ENCODE data around the gene LMOD1.
A peak's percentile ranks its signal among the peaks of the same experiment; 100 is the strongest.
"Not testable (repeated sequence)": the region's sequence is repeated elsewhere in the genome, so short reads cannot be mapped to it uniquely, and the experiment has no call there.

LMOD1 gene

DNA sequence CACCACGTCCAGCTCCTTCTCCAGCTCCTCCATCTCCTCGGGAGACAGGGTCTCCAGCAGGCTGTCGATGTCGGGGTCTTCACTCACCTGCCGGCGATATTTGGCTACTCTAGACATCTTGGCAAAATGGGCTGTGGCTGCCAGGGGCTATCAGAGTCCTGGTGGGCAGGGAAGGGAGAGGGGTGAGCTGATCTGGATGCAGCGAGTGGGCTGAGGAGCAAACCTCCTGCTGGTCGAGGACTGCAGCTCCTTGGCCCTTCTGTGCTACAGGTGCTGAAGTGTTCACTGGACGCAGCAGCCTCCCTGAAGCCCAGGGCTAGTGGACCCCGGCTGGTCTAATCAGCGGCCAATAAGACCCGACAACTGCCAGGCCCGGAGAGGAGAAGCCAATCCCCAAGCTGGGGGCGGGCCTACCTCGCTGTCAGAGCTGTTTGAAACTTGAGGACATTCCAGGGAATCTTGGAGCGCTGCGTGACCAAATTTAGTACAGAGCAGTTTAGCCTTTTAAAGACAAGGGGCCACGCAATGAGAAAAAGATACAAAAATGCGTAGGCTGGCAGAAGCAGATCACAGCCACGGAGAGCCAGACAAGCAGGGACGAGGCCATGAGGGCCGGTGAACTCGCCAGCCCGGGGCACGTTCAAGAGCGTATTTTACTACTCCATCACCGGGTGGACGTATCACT is at the start of gene LMOD1:
Gene LMOD1, minus strand, starts transcription at position 325 of the 685 bp plus-strand sequence. Its CDS starts 208 bp downstream, at position 117.
- no peak for DNase-seq (ENCODE audit: low spot score)

GRCh38 chr1:201990427-201990826 is 44.1 kb upstream of the LMOD1 start:
- no peak for DNase-seq (ENCODE audit: low spot score)

- no peak for DNase-seq (ENCODE audit: low spot score)
Measured at GRCh38 chr1:201989354-201990128, 43.2 kb upstream of the LMOD1 start.

GRCh38 chr1:201988601-201989000 is 42.3 kb upstream of the LMOD1 start:
- DNase-seq (ENCODE audit: low spot score) = no peak

DNA sequence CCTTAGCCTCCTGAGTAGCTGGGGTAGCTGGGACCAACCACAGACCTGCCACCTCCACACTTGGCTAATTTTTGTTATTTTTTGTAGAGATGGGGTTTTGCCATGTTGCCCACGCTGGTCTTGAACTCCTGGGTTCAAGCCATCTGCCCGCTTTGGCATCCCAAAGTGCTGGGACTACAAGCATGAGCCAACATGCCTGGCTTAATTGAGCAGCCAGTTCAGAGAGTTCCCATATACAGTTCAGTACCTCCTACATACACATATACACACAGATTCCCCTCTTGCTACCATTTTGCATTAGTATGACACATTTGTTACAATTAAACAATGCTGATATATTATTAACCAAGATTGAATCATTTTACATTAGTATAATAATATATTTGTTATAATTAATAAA is 39.0 kb upstream of the LMOD1 start:
- DNase-seq (ENCODE audit: low spot score) = no peak

DNA sequence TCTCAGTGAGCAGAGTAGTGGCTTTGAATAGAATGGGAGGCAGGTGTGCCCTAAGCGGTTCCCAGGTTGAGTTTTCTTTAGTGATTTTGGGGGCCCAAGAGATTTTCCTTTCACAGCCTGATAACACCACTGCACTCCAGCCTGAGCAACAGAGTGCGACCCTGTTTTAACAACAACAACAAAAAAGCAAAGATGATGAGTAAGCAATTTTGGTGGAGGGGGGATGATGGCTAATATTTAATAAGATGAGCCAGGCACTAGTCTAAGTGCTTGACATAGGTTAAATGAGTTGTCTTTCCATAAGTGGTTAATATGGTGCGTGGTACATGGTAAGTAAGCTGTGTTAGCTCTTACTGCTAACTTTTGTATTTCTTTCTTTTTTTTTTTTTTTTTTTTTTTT is 38.1 kb upstream of the LMOD1 start:
- DNase-seq (ENCODE audit: low spot score) = no peak

DNA sequence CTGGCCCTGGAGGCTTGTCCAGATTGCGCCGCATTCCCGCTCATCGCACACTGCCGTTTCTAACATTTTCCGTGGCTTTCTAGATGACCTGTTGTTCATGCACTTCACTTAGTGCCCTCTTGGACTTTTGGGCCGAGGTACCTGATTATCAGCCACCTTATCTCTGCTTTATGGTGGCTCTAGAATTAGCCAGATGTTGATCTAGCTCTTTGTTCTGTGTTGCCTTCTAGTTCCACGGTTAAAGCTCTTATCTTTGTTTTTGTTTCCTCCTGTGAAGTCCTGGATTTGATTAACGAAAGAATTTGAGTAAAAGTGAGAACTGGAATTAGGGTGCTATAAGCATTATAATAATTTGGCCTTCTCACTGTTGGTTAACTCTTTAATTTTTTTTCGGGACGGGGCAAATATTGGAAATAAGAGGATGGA is 37.0 kb upstream of the LMOD1 start:
- peak; percentile 39 for DNase-seq (ENCODE audit: low spot score)

- DNase-seq (ENCODE audit: low spot score) = peak; percentile 59
Measured at GRCh38 chr1:201982623-201983379, 36.5 kb upstream of the LMOD1 start, which contains the start of gene RNPEP. Gene RNPEP (plus strand): TSS chr1:201982648. CDS start chr1:201982667, 19 bp downstream.

DNA sequence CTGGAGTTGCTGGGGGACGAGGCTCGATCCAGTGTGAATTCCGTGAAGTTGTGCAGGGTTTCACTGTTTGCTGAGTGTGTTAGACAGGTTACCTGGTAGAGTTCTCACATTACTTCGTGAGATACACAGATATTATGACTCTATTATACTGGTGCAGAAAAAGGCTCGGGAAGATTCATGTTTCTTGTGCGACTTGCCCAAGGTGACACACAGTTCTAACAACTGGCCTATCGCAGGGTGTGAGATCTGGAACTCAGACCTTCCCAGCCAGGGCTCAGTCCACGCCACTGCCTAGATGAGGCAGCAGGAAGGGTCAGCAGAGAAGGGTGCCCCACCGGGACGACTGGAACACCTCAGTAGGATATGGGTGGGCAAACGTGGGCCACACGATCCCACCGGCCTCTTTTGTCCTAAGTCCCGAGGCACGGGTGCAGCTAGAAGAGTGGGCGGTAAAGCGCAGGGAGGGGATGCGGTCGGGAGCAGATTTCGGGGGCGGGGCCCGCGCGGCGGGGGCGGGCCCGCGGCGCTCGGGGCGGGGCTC is 35.8 kb upstream of the LMOD1 start:
- no peak for DNase-seq (ENCODE audit: low spot score)

GRCh38 chr1:201970334-201971159 is 24.2 kb upstream of the LMOD1 start:
- DNase-seq (ENCODE audit: low spot score) = no peak

DNA sequence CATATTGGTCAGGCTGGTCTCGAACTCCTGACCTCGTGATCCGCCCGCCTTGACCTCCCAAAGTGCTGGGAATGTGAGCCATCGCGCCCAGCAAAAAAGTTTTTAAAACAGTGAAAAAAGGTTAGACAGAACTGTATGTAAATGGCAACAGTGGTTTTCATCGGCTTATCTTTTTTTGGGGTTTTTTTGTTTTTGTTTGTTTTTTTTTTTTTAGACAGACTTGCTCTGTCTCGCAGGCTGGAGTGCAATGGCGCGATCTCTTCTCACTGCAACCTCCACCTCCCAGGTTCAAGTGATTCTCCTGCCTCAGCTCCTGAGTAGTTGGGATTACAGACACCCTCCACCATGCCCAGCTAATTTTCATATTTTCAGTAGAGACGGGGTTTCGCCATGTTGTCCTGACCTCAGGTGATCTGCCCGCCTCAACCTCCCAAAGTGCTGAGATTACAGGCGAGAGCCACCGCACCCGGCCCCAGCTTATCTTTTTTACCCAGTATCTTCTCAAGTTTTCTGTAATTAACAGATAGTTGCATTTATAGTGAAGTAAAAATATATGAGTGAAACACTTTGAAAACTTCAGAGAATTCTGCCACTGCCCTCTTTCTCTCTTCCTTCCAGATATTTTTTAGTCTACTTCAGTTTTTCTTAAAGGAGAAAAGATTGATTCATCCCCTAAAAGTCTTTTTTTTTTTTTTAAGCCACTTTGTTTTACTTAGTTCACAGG is 22.0 kb upstream of the LMOD1 start:
- no peak for DNase-seq (ENCODE audit: low spot score)

DNA sequence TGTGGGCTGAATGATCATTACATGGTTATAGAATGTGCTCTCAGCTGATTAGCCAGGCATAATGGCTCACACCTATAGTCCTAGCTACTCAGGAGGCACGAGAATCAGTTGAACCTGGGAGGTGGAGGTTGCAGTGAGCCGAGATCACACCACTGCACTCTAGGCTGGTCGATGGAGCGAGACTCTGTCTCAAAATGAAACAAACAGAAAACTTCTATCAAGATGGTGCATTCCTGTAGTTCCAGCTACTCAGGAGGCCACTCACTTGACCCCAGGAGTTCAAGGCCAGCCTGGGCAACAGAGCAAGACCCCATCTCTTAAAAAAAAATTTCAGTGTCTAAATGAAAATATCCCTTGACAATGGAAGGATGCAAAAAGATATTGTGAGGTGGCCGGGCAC is 19.8 kb upstream of the LMOD1 start:
- no peak for DNase-seq (ENCODE audit: low spot score)

DNA sequence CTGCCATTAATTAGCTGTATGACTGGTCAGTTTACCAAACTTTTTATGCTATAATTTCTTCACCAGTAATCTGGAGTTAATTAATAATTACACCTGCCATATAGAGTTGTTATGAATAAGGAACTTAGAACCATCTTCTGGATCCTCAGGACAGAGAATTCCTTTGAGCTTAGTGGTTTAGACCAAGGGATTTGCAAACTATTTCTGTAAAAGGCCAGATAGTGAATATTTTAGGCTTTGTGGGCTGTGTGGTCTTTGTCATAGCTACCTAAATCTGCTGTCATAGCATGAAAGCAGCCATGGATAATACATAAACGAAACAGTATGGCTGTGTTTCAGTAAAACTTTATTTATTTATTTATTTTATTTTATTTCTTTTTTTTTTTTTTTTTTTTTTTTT is 17.9 kb upstream of the LMOD1 start:
- DNase-seq (ENCODE audit: low spot score) = no peak

DNA sequence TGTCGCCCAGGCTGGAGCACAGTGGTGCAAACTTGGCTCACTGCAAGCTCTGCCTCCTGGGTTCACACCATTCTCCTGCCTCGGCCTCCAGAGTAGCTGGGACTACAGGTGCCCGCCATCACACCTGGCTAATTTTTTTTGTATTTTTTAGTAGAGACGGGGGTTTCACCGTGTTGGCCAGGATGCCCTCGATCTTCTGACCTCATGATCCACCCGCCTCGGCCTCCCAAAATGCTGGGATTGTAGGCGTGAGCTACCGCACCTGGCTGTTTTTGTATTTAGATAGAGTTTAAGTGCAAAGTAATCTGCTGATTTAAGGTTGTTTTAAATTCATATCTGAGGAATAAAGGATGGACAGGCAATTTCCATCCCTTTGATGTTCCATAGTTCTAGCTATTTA is 16.0 kb upstream of the LMOD1 start:
- not testable (repeated sequence) for DNase-seq (ENCODE audit: low spot score)

DNA sequence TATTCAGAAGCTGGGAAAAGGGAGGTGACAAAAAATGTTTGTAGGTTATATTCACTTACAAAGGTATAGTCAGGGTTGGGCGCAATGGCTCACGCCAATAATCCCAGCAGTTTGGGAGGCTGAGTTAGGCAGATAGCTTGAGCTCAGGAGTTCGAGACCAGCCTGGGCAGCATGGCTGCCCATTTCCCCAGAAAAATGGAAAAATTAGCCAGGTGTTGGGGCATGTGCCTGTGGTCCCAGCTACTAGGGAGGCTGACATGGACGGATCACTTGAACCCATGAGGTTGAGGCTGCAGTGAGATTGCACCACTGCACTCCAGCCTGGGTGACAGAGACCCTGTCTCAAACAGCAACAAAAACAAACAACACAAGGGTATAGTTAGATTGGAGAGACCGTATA is 12.0 kb upstream of the LMOD1 start:
- no peak for DNase-seq (ENCODE audit: low spot score)

- DNase-seq (ENCODE audit: low spot score) = no peak
Measured at GRCh38 chr1:201955729-201956143, 9.4 kb upstream of the LMOD1 start.

DNA sequence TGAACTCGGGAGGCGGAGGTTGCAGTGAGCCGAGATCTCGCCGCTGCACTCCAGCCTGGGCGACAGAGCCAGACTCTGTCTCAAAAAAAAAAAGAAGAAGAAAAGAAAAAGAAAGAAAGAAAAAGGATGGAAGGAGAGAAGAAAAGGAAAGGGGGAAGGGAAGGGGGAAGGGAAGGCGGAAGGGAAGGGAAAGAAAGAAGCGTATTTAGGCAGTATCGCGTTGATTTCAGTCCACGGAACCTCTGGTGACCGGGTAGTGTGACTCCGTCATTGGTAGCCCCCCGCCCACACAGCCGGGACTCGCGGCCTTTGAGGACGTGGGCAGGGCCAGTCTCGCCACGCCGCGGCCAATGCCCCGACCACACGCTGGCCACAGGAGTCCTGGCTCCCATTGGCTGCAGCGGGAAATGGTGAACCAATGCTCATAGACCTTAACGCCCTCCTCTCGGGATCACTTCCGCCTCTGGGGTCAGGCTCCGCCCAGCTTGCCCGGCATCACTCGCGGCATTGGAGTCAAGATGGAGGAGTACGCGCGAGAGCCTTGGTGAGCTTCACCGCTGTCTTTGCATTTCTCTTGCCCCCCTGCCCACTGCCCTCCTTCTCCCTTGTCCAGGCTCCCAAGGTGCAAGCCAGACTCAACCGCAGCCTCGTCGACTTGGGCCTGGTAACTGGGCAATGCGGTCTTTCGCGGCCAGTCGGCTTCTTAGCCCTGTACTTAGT is 8.8 kb upstream of the LMOD1 start, which contains the start of gene TIMM17A:
Gene TIMM17A, plus strand, starts transcription at position 495 of the 720 bp plus-strand sequence. Its CDS starts 24 bp downstream, at position 519.
- peak; percentile 97 for DNase-seq (ENCODE audit: low spot score)

GRCh38 chr1:201954263-201955008 is 8.1 kb upstream of the LMOD1 start:
- DNase-seq (ENCODE audit: low spot score) = no peak

GRCh38 chr1:201949491-201949890 is 3.1 kb upstream of the LMOD1 start:
- no peak for DNase-seq (ENCODE audit: low spot score)
